GM23338 (cell line): ENCODE measurements around the gene SPP2. TPM values are rescaled to one million over a fixed set of nuclear protein-coding genes. Genes with fewer than 3 reads are reported as not detected.

Source experiments
- ATAC-seq: fragments of 200-7000 bp; cut with Tn5 transposase; 3 replicates; pipeline ENCODE4 v1.9.1; 2020
- DNase-seq: peaks from one replicate; pipeline ENCODE4 v3.0.0-alpha.2; 2015; ENCODE audit warnings: low spot score
- H2AFZ ChIP-seq: fragments of 200-600 bp; sonication (generic); 2 replicates; pipeline ENCODE4 v1.8.0; 2016; ENCODE audit warnings: antibody characterized with exemption, mild to moderate bottlenecking, moderate library complexity
- H3F3A ChIP-seq: fragments of 200-600 bp; sonication (generic); replicated peaks from 2 replicates; pipeline ENCODE4 v1.8.0; 2017; ENCODE audit warnings: antibody characterized with exemption, mixed run types, low read depth
- H3K27ac ChIP-seq: fragments of 200-600 bp; sonication (generic); 2 replicates; pipeline ENCODE4 v1.6.1; 2016; ENCODE audit warnings: low read depth
- H3K27me3 ChIP-seq: fragments of 200-600 bp; sonication (generic); 2 replicates; pipeline ENCODE4 v1.8.0; 2016; ENCODE audit warnings: mild to moderate bottlenecking, mixed run types, moderate library complexity; ENCODE audit not compliant: insufficient read depth
- H3K36me3 ChIP-seq: fragments of 200-600 bp; sonication (generic); 2 replicates; pipeline ENCODE4 v1.8.0; 2016; ENCODE audit warnings: mild to moderate bottlenecking; ENCODE audit not compliant: insufficient read depth
- H3K4me1 ChIP-seq: fragments of 200-600 bp; sonication (generic); 2 replicates; pipeline ENCODE4 v1.8.0; 2016; ENCODE audit warnings: mild to moderate bottlenecking, moderate library complexity; ENCODE audit not compliant: insufficient read depth
- H3K4me2 ChIP-seq: fragments of 200-600 bp; sonication (generic); 2 replicates; pipeline ENCODE4 v1.7.1; 2017; ENCODE audit warnings: mixed run types
- H3K4me3 ChIP-seq: fragments of 200-600 bp; sonication (generic); 2 replicates; pipeline ENCODE4 v1.6.1; 2016; ENCODE audit warnings: mixed run types
- H3K79me2 ChIP-seq: fragments of 200-600 bp; sonication (generic); replicated peaks from 2 replicates; pipeline ENCODE4 v1.8.0; 2017; ENCODE audit warnings: mild to moderate bottlenecking; ENCODE audit not compliant: insufficient read depth
- H3K9me2 ChIP-seq: fragments of 200-600 bp; sonication (generic); 2 replicates; pipeline ENCODE4 v1.8.0; 2017; ENCODE audit not compliant: insufficient read depth
- H4K20me1 ChIP-seq: fragments of 200-600 bp; sonication (generic); replicated peaks from 2 replicates; pipeline ENCODE4 v1.8.0; 2017; ENCODE audit warnings: mild to moderate bottlenecking; ENCODE audit not compliant: insufficient read depth
- H3K27ac Mint-ChIP-seq: 2 replicates; pipeline ENCODE4 v1.8.0; 2020; ENCODE audit warnings: inconsistent platforms, mild to moderate bottlenecking, moderate library complexity, mixed read lengths
- H3K27me3 Mint-ChIP-seq: 3 replicates; pipeline ENCODE4 v1.8.0; 2022; ENCODE audit warnings: low read depth, mild to moderate bottlenecking, moderate library complexity, mixed read lengths, inconsistent platforms; ENCODE audit not compliant: insufficient read depth, poor library complexity
- H3K36me3 Mint-ChIP-seq: 3 replicates; pipeline ENCODE4 v1.8.0; 2021; ENCODE audit warnings: low read depth, mild to moderate bottlenecking, inconsistent platforms, moderate library complexity, mixed read lengths
- H3K4me1 Mint-ChIP-seq: 3 replicates; pipeline ENCODE4 v1.8.0; 2020; ENCODE audit warnings: mild to moderate bottlenecking, inconsistent platforms, mixed read lengths
- H3K4me3 Mint-ChIP-seq: 3 replicates; pipeline ENCODE4 v1.8.0; 2021; ENCODE audit warnings: moderate library complexity, mild to moderate bottlenecking, inconsistent platforms, mixed read lengths
- H3K9me3 Mint-ChIP-seq: 3 replicates; pipeline ENCODE4 v1.8.0; 2020; ENCODE audit warnings: moderate library complexity, mild to moderate bottlenecking, inconsistent platforms, mixed read lengths
- CREB1 ChIP-seq: fragments of 250-450 bp; sonication (Bioruptor Pico); IDR thresholded peaks from 2 replicates; pipeline ENCODE4 v1.5.0; 2020; ENCODE audit warnings: low read depth, mild to moderate bottlenecking, moderate library complexity
- EZH2 ChIP-seq: fragments of 200-600 bp; sonication (generic); IDR thresholded peaks from one replicate; pipeline ENCODE4 v1.8.0; 2017; ENCODE audit warnings: antibody characterized with exemption, mild to moderate bottlenecking, low read depth; ENCODE audit not compliant: unreplicated experiment
- EZH2phosphoT487 ChIP-seq: fragments of 200-600 bp; sonication (generic); IDR thresholded peaks from one replicate; pipeline ENCODE4 v1.8.1; 2018; ENCODE audit warnings: antibody characterized with exemption; ENCODE audit not compliant: unreplicated experiment
- NANOG ChIP-seq: IDR thresholded peaks from 2 replicates; pipeline ENCODE4 v1.6.1; 2016; ENCODE audit warnings: antibody characterized with exemption, borderline replicate concordance
- POLR2AphosphoS5 ChIP-seq: IDR thresholded peaks from 2 replicates; pipeline ENCODE4 v1.6.1; 2016; ENCODE audit warnings: antibody characterized with exemption, low read depth
- ZNF462 ChIP-seq: fragments of 250-450 bp; sonication (Bioruptor Pico); IDR thresholded peaks from 2 replicates; pipeline ENCODE4 v1.5.0; 2020; ENCODE audit warnings: mild to moderate bottlenecking, moderate library complexity
- polyA plus RNA-seq: library from polyadenylated mRNA; unstranded; fragments of >200 nt; fragmentation: Nextera tagmentation; extraction: Ambion mirVana; gene quantifications from 2 replicates; pipeline ENCODE4 v1.2.1, GENCODE V29; 2016
- total RNA-seq: library from RNA; depleted of rRNA; stranded (reverse); fragments of >200 nt; shearing (Covaris generic); gene quantifications from 2 replicates; pipeline ENCODE4 v1.2.3, GENCODE V29; 2014
- TF ChIP-seq, protein P1 (sequence below): IDR thresholded peaks from one replicate; pipeline ENCODE4 v1.6.1; 2018; ENCODE audit warnings: antibody characterized with exemption; ENCODE audit not compliant: unreplicated experiment
- TF ChIP-seq, protein P2 (sequence below), 2 experiments: fragments of 200-600 bp in 1 of 2; sonication (generic) in 1 of 2; conservative IDR thresholded peaks; 2 replicates each; pipeline versions ENCODE4 v1.5.1 to v1.6.1; 2016 to 2017; ENCODE audit warnings: antibody characterized with exemption in 2 of 2, low read depth in 2 of 2, mild to moderate bottlenecking in 2 of 2, moderate library complexity in 1 of 2
- TF ChIP-seq, protein P3 (sequence below): IDR thresholded peaks from 2 replicates; pipeline ENCODE4 v1.6.1; 2016; ENCODE audit warnings: antibody characterized with exemption

Gene SPP2
- total and polyA plus RNA-seq, 2 experiments from 2014 or later, result not detected

GRCh38 chr2:234100686-234101085 lies 50.2 kb downstream of the SPP2 start (continued):
- TF ChIP-seq NANOG, result no peak
- TF ChIP-seq, protein P1, sequence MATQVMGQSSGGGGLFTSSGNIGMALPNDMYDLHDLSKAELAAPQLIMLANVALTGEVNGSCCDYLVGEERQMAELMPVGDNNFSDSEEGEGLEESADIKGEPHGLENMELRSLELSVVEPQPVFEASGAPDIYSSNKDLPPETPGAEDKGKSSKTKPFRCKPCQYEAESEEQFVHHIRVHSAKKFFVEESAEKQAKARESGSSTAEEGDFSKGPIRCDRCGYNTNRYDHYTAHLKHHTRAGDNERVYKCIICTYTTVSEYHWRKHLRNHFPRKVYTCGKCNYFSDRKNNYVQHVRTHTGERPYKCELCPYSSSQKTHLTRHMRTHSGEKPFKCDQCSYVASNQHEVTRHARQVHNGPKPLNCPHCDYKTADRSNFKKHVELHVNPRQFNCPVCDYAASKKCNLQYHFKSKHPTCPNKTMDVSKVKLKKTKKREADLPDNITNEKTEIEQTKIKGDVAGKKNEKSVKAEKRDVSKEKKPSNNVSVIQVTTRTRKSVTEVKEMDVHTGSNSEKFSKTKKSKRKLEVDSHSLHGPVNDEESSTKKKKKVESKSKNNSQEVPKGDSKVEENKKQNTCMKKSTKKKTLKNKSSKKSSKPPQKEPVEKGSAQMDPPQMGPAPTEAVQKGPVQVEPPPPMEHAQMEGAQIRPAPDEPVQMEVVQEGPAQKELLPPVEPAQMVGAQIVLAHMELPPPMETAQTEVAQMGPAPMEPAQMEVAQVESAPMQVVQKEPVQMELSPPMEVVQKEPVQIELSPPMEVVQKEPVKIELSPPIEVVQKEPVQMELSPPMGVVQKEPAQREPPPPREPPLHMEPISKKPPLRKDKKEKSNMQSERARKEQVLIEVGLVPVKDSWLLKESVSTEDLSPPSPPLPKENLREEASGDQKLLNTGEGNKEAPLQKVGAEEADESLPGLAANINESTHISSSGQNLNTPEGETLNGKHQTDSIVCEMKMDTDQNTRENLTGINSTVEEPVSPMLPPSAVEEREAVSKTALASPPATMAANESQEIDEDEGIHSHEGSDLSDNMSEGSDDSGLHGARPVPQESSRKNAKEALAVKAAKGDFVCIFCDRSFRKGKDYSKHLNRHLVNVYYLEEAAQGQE, result no peak
- TF ChIP-seq, protein P2, sequence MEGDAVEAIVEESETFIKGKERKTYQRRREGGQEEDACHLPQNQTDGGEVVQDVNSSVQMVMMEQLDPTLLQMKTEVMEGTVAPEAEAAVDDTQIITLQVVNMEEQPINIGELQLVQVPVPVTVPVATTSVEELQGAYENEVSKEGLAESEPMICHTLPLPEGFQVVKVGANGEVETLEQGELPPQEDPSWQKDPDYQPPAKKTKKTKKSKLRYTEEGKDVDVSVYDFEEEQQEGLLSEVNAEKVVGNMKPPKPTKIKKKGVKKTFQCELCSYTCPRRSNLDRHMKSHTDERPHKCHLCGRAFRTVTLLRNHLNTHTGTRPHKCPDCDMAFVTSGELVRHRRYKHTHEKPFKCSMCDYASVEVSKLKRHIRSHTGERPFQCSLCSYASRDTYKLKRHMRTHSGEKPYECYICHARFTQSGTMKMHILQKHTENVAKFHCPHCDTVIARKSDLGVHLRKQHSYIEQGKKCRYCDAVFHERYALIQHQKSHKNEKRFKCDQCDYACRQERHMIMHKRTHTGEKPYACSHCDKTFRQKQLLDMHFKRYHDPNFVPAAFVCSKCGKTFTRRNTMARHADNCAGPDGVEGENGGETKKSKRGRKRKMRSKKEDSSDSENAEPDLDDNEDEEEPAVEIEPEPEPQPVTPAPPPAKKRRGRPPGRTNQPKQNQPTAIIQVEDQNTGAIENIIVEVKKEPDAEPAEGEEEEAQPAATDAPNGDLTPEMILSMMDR (conservative IDR thresholded peaks at IDR 0.05; ENCODE audit: low read depth in 2 of 2), result no peak
- TF ChIP-seq POLR2AphosphoS5, result no peak

GRCh38 chr2:234102112-234102511 lies 51.6 kb downstream of the SPP2 start:
- ATAC-seq, result peak; percentile 51
- Mint-ChIP-seq H3K36me3 (no peaks in the 10 kb centered on the region), H3K4me1 (no peaks in the 10 kb centered on the region), H3K27me3 (no peaks in the 10 kb centered on the region), H3K9me3 (peaks cover 3% of the 10 kb centered on the region; the same call in 1 of the 3 replicates), H3K4me3 (no peak overlapping the region), H3K27ac (no peak overlapping the region)
- Histone ChIP-seq H3K36me3 (no peaks in the 10 kb centered on the region), H2AFZ (no peak overlapping the region), H3K27ac (no peak overlapping the region), H3F3A (no peaks in the 10 kb centered on the region), H3K4me2 (no peak overlapping the region), H3K9me2 (no peaks in the 10 kb centered on the region), H3K4me1 (no peaks in the 10 kb centered on the region), H3K4me3 (no peak overlapping the region), H4K20me1 (no peaks in the 10 kb centered on the region), H3K27me3 (no peaks in the 10 kb centered on the region), H3K79me2 (no peaks in the 10 kb centered on the region)
- peak; percentile 12 for DNase-seq
- no peak for TF ChIP-seq ZNF462
- TF ChIP-seq, protein P3, sequence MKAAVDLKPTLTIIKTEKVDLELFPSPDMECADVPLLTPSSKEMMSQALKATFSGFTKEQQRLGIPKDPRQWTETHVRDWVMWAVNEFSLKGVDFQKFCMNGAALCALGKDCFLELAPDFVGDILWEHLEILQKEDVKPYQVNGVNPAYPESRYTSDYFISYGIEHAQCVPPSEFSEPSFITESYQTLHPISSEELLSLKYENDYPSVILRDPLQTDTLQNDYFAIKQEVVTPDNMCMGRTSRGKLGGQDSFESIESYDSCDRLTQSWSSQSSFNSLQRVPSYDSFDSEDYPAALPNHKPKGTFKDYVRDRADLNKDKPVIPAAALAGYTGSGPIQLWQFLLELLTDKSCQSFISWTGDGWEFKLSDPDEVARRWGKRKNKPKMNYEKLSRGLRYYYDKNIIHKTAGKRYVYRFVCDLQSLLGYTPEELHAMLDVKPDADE, result no peak
- no peak for TF ChIP-seq EZH2phosphoT487
- TF ChIP-seq CREB1 (CRISPR knock-in tag), result no peak
- TF ChIP-seq, protein P1, result no peak
- TF ChIP-seq EZH2, result no peak
